Measurements from ENCODE around the gene FUS.

DNA sequence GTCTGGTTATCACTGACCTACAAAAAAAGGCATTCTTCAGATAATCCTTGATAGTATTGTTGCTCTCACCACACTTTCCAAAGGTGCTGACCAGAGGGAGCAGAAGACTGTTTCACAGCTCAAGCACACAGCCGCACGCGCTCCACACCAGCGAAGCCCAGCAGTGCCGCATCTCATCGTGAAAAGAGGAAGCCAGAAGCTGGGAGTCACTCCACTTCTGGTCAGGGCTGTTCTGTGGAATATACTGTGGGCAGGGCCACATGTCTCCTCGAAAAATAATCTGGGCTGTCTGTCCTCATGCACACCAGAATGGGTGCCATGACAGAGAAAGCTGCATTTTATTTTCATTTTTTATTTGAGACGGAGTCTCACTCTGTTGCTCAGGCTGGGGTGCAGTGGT lies 22.8 kb upstream of the FUS start:
- TF ChIP-seq POLR2A (IDR thresholded peaks at IDR 0.05) (no peak), EP300 (IDR thresholded peaks at IDR 0.05) (no peak)

Data from upper lobe of left lung (tissue), 4 donors.